GM12865 (cell line): ENCODE measurements around the gene DENND1A.

Source experiments
- DNase-seq: peaks from one replicate; pipeline ENCODE4 v3.0.0; 2010; ENCODE audit warnings: low read depth
- H3K4me3 ChIP-seq: 2 replicates; pipeline ENCODE4 v1.5.1; 2011; ENCODE audit warnings: mild to moderate bottlenecking, low read depth, low read length, control low read depth
- TF ChIP-seq, protein P1 (sequence below): IDR thresholded peaks from 2 replicates; pipeline ENCODE4 v1.5.1; 2011; ENCODE audit warnings: low read length, control low read depth, low read depth, inconsistent platforms; ENCODE audit not compliant: insufficient read depth; ENCODE audit errors: missing control alignments

Gene DENND1A

DNA sequence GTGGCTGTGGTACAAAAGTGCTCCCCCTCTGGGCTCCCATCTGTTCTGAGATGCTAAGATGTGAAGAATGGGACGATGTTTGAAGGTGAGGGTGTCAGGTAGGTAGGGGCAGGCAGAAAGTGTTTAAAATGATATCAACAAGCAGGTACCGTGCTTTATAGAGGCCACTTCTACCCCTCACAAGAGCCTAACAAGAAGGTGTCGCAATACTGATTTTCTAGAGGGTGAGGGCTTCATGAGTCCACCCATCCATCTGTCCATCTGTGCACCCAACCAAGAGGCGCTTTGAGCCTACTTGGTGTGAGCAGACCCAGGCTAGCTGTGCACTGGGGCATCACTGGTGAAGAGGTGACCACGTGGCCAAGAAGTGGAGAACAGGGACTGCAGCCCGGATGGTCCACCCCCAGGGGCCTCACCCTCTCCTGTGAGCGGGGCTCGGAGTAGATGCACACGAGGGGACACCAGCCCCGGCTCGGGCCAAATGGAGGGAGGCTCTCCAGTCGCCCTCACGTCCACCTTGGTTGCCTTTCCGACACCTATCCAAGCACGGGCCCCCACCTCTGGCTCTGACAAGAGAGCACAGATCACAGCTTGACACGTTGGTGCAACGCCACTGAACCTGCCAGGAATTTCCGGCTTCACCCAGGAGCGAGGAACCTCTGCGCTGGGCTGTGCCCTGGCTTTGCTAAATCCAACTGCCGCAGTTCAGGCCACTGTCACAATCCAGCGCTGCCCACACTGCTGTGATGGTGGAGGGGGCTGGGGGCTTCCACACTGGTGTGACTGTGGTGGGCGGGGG, 539.4 kb downstream of the DENND1A start:
- TF ChIP-seq, protein P1, sequence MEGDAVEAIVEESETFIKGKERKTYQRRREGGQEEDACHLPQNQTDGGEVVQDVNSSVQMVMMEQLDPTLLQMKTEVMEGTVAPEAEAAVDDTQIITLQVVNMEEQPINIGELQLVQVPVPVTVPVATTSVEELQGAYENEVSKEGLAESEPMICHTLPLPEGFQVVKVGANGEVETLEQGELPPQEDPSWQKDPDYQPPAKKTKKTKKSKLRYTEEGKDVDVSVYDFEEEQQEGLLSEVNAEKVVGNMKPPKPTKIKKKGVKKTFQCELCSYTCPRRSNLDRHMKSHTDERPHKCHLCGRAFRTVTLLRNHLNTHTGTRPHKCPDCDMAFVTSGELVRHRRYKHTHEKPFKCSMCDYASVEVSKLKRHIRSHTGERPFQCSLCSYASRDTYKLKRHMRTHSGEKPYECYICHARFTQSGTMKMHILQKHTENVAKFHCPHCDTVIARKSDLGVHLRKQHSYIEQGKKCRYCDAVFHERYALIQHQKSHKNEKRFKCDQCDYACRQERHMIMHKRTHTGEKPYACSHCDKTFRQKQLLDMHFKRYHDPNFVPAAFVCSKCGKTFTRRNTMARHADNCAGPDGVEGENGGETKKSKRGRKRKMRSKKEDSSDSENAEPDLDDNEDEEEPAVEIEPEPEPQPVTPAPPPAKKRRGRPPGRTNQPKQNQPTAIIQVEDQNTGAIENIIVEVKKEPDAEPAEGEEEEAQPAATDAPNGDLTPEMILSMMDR, result no peak
- H3K4me3 ChIP-seq, result no peak overlapping the region
- no peak for DNase-seq

DNA sequence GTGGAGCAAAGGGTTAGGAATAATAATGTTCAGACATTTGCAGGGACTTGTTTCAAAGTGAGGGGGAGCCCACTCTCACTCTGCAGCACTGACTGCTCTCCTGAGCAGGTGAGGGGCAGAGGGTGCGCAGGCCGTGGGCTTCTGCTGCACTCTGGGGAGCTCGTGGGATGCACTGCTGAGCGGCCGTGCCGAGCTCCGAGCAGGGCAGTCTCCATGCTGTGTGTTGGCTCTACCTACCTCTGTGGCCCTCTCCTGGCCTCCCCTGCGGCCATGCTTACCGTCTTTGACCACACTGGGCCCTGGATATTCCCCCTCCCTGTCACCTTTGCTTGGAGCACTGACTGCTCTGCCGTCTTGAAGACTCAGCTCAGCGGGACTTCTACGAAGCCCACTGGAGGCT, 540.2 kb downstream of the DENND1A start:
- DNase-seq, result no peak

DNA sequence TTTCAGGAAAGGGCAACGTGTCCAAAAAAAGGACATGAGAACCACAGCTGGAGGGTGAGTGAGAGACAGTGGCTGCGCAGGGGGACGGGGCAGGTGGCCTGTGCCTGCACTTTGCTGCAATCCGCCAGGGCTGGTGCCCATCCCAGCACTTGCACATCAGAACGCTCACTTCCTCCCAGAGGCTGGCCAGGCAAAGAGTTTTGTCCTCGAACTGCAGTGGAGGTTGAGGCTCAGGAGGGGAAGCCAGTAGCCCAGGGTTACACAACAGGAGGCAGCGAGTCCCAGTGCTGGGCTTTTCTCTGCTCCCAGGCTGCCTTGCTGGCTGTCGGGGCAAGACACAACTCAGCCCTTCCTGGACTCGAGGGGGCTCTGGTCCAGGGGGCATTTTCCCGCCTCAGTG, 540.9 kb downstream of the DENND1A start:
- TF ChIP-seq, protein P1, result no peak
- DNase-seq, result no peak

More for the DNA sequence above, 540.2 kb downstream of the DENND1A start:
- TF ChIP-seq, protein P1, result no peak
- H3K4me3 ChIP-seq, result no peak overlapping the region

DNA sequence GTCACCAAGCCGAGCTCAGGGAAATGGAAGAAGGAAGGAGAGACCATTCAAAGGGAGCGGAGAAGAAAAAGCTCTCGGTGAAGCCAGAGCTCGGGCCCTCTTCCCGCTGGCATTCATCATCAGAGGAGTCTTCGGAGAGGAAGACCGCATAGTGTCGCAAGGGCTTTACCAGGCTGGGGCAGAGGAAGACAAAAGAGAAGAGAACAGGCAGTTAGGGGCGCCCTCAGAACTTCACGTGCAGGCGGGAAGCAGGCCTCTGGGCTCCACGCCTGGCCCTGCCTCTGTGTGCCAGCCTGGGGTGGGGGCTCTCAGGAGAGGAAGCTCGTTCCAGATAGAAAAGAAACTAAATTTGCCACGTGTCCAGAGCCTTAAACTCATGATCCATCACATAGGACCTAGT, 542.2 kb downstream of the DENND1A start:
- H3K4me3 ChIP-seq, result no peak overlapping the region
- DNase-seq, result no peak
- TF ChIP-seq, protein P1, result no peak

More for the DNA sequence above, 540.9 kb downstream of the DENND1A start:
- no peak overlapping the region for H3K4me3 ChIP-seq

DNA sequence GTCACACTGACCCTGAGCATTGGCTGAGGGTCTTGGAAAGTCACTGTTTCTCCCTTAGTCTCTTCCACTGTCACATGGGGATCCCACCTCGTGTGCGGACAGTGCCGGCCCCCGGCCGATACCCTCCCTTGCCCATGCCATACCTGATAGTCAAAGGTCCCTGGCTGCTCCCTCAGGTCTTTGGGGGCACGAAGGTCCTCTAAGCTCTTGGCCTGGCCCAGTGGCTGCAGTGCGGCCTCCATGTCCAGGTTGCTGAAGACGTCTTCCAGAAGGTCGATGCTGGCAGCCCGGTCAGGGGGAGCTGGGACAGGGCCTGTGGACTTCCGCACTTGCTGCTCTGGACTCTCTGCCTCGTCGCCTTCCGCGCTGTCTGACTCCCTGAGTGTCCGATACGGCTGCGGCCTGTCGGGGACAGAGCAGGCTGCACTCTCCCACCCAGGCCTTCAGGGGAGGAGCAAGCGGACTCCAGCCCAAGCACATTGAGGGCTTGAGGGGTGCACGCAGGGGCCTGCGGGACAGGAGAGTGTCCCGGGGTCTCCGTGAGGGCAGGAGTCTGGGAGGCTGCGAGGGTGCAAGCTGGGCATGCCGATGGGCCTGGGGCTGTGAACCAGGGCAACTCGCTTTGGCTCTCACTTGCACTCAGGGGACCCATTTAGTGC, 546.3 kb downstream of the DENND1A start:
- no peak for DNase-seq
- no peak overlapping the region for H3K4me3 ChIP-seq
- TF ChIP-seq, protein P1, result no peak

DNA sequence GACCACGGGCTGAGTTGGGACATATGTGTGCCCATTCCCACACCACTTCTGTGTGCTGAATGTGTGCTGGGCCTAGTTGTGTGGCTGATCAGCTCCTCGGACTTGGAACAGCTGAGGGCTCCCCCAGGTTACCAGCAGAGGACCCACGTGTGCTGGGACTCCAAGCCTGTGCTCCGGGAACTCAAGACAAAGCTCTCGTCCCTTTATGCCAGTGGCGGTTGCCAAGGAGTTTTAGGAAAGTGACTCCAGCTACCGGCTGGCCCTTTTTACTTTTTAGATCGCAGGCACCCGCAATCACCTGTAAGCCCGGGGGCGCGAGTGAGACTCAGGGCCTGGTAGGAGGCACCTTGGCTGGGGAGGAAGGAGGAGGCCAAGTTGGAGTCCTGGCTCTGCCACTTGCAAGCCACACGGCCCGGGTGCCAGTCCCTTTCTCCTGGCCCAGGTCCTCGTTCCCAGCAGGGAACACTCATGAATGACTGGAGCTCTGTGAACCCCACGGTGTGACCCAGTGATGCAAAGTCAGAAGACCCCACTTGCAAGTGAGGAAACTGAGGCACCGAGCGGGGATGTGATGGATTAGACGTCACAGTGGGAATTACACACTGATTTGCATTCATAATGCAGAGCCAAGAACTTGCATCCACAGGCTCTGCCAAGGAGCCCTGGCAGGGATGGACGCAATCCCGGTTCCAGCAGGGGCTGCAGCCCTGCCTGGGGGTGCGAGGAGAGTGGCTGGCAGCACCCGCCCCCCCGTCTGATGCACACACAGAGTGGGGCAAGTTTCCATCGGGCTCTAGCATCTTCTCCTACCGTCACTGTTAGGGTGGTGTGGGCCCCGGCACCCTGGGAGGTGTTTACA, 547.0 kb downstream of the DENND1A start:
- H3K4me3 ChIP-seq, result no peak overlapping the region
- TF ChIP-seq, protein P1, result no peak
- no peak for DNase-seq
